GM19043 (cell line): ENCODE data around the gene SREK1.
"Not testable (repeated sequence)": the region's sequence is repeated elsewhere in the genome, so short reads cannot be mapped to it uniquely, and the experiment has no call there.

Experiments
- ATAC-seq: cut with Tn5 transposase; IDR thresholded peaks from one replicate; pipeline ENCODE4 v1.9.1; 2021; ENCODE audit warnings: low read depth; ENCODE audit not compliant: unreplicated experiment

Gene SREK1

GRCh38 chr5:66213533-66213932, 69.4 kb downstream of the SREK1 start:
- ATAC-seq = no peak

GRCh38 chr5:66222455-66222854, 78.4 kb downstream of the SREK1 start:
- no peak for ATAC-seq

DNA sequence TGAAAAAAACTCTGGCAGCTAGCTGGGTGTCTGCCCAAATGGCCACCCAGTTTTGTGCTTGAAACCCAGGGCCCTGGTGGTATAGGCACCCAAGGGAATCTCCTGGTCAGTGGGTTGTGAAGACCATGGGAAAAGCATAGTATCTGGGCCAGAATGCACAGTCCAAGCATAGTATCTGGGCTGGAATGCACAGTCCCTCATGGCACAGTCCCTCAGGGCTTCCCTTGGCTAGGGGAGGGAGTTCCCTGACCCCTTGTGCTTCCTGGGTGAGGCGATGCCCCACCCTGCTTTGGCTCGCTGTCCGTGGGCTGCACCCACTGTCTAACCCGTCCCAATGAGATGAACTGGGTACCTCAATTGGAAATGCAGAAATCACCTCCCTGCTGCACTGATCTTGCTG, 78.8 kb downstream of the SREK1 start:
- not testable (repeated sequence) for ATAC-seq

DNA sequence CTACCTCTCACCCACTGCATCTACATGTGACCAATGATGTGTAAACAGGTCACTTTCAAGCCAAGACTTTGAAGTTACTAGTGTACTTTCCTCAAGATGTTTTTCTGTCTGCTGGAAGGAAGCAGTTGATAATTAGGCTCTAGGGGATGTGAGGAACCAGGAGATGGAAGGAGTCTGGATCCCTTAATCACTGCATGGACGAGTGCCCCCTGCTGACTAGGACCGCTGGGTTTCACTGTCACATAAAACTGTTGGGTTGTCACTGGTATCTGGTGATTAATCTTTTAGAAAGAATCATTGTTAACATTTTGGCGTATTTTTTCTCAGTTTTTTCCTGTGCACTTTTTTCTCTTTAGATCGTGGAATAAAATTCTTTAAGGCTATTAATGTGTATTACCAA, 79.5 kb downstream of the SREK1 start:
- no peak for ATAC-seq

DNA sequence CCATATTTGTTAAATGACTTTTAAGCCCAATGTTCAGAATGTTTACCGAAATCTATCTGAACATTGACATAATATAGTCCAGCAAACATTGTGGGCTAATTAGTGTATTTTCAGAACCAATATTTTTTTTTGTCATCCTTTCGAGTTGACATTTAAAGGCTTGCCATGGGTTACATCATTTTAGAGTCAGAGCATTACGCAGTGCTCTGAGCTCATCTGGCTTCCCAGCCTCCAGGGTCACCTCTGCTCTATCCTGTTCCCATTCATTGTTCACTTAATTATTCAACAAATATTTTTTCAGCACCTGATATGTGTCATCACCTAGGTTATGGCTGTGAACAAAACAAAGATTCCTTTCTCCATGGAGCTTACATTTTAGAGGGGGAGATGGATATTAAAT, 80.2 kb downstream of the SREK1 start:
- no peak for ATAC-seq

GRCh38 chr5:66224773-66225553, 80.9 kb downstream of the SREK1 start:
- no peak for ATAC-seq

DNA sequence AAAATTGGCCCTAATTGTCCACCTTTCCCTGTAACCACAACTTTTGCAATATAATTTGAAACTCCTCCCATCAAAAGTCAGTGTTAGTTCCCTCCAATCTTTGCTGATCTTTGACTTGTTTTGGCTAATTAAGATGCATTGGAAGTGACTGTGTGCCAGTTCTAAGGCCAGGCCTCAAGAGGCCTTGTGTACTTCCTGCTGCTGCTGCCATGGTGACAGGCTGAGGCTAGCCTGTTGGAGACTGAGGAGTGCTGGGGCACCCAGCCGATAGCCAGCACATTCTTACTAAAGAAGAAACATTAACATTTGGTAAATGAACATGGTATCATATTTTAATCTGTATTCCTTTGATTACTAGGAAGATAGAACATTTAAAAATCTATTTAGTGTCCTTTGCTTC, 86.5 kb downstream of the SREK1 start:
- no peak for ATAC-seq

GRCh38 chr5:66231508-66231907, 87.4 kb downstream of the SREK1 start:
- no peak for ATAC-seq

GRCh38 chr5:66232275-66232674, 88.2 kb downstream of the SREK1 start:
- ATAC-seq = no peak

GRCh38 chr5:66232706-66233445, 88.8 kb downstream of the SREK1 start:
- no peak for ATAC-seq
